Central memory CD8-positive, alpha-beta T cell (primary cell): ENCODE measurements around the gene TMTC1.

Experiments
- ATAC-seq: fragments of 150-1000 bp; cut with Tn5 transposase; replicated peaks from 2 replicates; pipeline ENCODE4 v1.10.0; 2022; ENCODE audit warnings: mild to moderate bottlenecking, moderate FRiP score, moderate number of reproducible peaks; ENCODE audit not compliant: poor library complexity, severe bottlenecking; ENCODE audit errors: extremely low read depth
- DNase-seq, 2 donors: peaks; one replicate each; pipeline ENCODE4 v3.0.0; 2021; ENCODE audit warnings: low spot score in 2 of 2
- H3K27ac Mint-ChIP-seq: one replicate; pipeline ENCODE4 v1.8.0; 2022; ENCODE audit warnings: low read depth, mild to moderate bottlenecking, moderate library complexity, mixed read lengths
- H3K27me3 Mint-ChIP-seq: one replicate; pipeline ENCODE4 v1.8.0; 2022; ENCODE audit warnings: mixed read lengths
- H3K36me3 Mint-ChIP-seq: one replicate; pipeline ENCODE4 v1.8.0; 2022; ENCODE audit warnings: mild to moderate bottlenecking, moderate library complexity, mixed read lengths; ENCODE audit not compliant: insufficient read depth
- H3K4me1 Mint-ChIP-seq: one replicate; pipeline ENCODE4 v1.8.0; 2022; ENCODE audit warnings: mixed read lengths
- H3K4me3 Mint-ChIP-seq: one replicate; pipeline ENCODE4 v1.8.0; 2022; ENCODE audit warnings: mild to moderate bottlenecking, moderate library complexity, mixed read lengths
- H3K9me3 Mint-ChIP-seq: one replicate; pipeline ENCODE4 v1.8.0; 2022; ENCODE audit warnings: mixed read lengths

The TMTC1 gene

GRCh38 chr12:29503283-29503682 lies 280.5 kb downstream of the TMTC1 start:
- H3K27me3 Mint-ChIP-seq: peaks cover 28% of the 10 kb centered on the region
- no peaks in the 10 kb centered on the region for H3K9me3 Mint-ChIP-seq
- H3K27ac Mint-ChIP-seq: no peak overlapping the region
- ATAC-seq: no peak
- no peaks in the 10 kb centered on the region for H3K4me1 Mint-ChIP-seq
- no peaks in the 10 kb centered on the region for H3K36me3 Mint-ChIP-seq
- no peak for DNase-seq
- H3K4me3 Mint-ChIP-seq: no peak overlapping the region

- no peak for DNase-seq
- H3K4me1 Mint-ChIP-seq: no peaks in the 10 kb centered on the region
- H3K4me3 Mint-ChIP-seq: no peak overlapping the region
- H3K27me3 Mint-ChIP-seq: peaks cover 22% of the 10 kb centered on the region
- no peaks in the 10 kb centered on the region for H3K9me3 Mint-ChIP-seq
- no peak for ATAC-seq
- no peaks in the 10 kb centered on the region for H3K36me3 Mint-ChIP-seq
- H3K27ac Mint-ChIP-seq: no peak overlapping the region
Observed at GRCh38 chr12:29499235-29499634, 284.5 kb downstream of the TMTC1 start.

GRCh38 chr12:29497588-29497987 lies 286.2 kb downstream of the TMTC1 start, which contains the start of gene OVCH1:
TSS of gene OVCH1 (minus strand) at chr12:29497686. CDS start at chr12:29497686, 0 bp downstream.
- Mint-ChIP-seq H3K4me1 (no peaks in the 10 kb centered on the region), H3K36me3 (peaks cover 2% of the 10 kb centered on the region), H3K27me3 (peaks cover 37% of the 10 kb centered on the region), H3K9me3 (no peaks in the 10 kb centered on the region), H3K4me3 (no peak within 1 kb of the TSS), H3K27ac (no peak within 1 kb of the TSS)
- ATAC-seq (no peak), DNase-seq (no peak)

- DNase-seq (no peak), ATAC-seq (no peak)
- Mint-ChIP-seq H3K4me3 (no peak overlapping the region), H3K36me3 (peaks cover 2% of the 10 kb centered on the region), H3K9me3 (no peaks in the 10 kb centered on the region), H3K4me1 (no peaks in the 10 kb centered on the region), H3K27ac (no peak overlapping the region), H3K27me3 (peaks cover 63% of the 10 kb centered on the region)
Observed at GRCh38 chr12:29492891-29493290, 290.9 kb downstream of the TMTC1 start.

- peaks cover 1% of the 10 kb centered on the region for H3K36me3 Mint-ChIP-seq
- no peaks in the 10 kb centered on the region for H3K9me3 Mint-ChIP-seq
- no peak for DNase-seq
- H3K4me3 Mint-ChIP-seq: no peak overlapping the region
- H3K27ac Mint-ChIP-seq: no peak overlapping the region
- no peak for ATAC-seq
- H3K4me1 Mint-ChIP-seq: no peaks in the 10 kb centered on the region
- peaks cover 52% of the 10 kb centered on the region for H3K27me3 Mint-ChIP-seq
Observed at GRCh38 chr12:29486972-29487371, 296.8 kb downstream of the TMTC1 start.

- H3K36me3 Mint-ChIP-seq: no peaks in the 10 kb centered on the region
- ATAC-seq (no peak), DNase-seq (no peak)
- no peaks in the 10 kb centered on the region for H3K4me1 Mint-ChIP-seq
- H3K4me3 Mint-ChIP-seq: no peak overlapping the region
- no peaks in the 10 kb centered on the region for H3K9me3 Mint-ChIP-seq
- H3K27ac Mint-ChIP-seq: no peak overlapping the region
- H3K27me3 Mint-ChIP-seq: no peaks in the 10 kb centered on the region
Observed at GRCh38 chr12:29463198-29463597, 320.5 kb downstream of the TMTC1 start.

GRCh38 chr12:29460082-29460481 lies 323.7 kb downstream of the TMTC1 start:
- Mint-ChIP-seq H3K27ac (no peak overlapping the region), H3K4me3 (no peak overlapping the region), H3K27me3 (peaks cover under 1% of the 10 kb centered on the region), H3K9me3 (no peaks in the 10 kb centered on the region), H3K4me1 (no peaks in the 10 kb centered on the region), H3K36me3 (no peaks in the 10 kb centered on the region)
- DNase-seq: no peak
- ATAC-seq: no peak

- H3K27me3 Mint-ChIP-seq: peaks cover 27% of the 10 kb centered on the region
- ATAC-seq (no peak), DNase-seq (no peak)
- H3K4me1 Mint-ChIP-seq: no peaks in the 10 kb centered on the region
- no peaks in the 10 kb centered on the region for H3K36me3 Mint-ChIP-seq
- no peak overlapping the region for H3K4me3 Mint-ChIP-seq
- no peak overlapping the region for H3K27ac Mint-ChIP-seq
- H3K9me3 Mint-ChIP-seq: no peaks in the 10 kb centered on the region
Observed at GRCh38 chr12:29455087-29455486, 328.7 kb downstream of the TMTC1 start.

GRCh38 chr12:29451888-29452287 lies 331.9 kb downstream of the TMTC1 start:
- H3K4me3 Mint-ChIP-seq: no peak overlapping the region
- H3K9me3 Mint-ChIP-seq: no peaks in the 10 kb centered on the region
- DNase-seq: no peak
- no peak overlapping the region for H3K27ac Mint-ChIP-seq
- no peak for ATAC-seq
- H3K27me3 Mint-ChIP-seq: peaks cover 57% of the 10 kb centered on the region
- no peaks in the 10 kb centered on the region for H3K4me1 Mint-ChIP-seq
- no peaks in the 10 kb centered on the region for H3K36me3 Mint-ChIP-seq
